Ammon's horn (tissue), 1 donor: ENCODE measurements around the gene ACTN2.
"Not testable (repeated sequence)": the region's sequence is repeated elsewhere in the genome, so short reads cannot be mapped to it uniquely, and the experiment has no call there.

Source experiments
- DNase-seq: peaks from one replicate; pipeline ENCODE4 v3.0.0-alpha.2; 2016; ENCODE audit warnings: low spot score

ACTN2 gene

GRCh38 chr1:236685917-236686814, at the start of gene ACTN2:
Gene ACTN2 (plus strand): TSS chr1:236686499. CDS start chr1:236686674, 175 bp downstream.
- DNase-seq = peak; percentile 40

GRCh38 chr1:236638945-236639344, 47.4 kb upstream of the ACTN2 start:
- DNase-seq = no peak

GRCh38 chr1:236639686-236640085, 46.6 kb upstream of the ACTN2 start:
- no peak for DNase-seq

DNA sequence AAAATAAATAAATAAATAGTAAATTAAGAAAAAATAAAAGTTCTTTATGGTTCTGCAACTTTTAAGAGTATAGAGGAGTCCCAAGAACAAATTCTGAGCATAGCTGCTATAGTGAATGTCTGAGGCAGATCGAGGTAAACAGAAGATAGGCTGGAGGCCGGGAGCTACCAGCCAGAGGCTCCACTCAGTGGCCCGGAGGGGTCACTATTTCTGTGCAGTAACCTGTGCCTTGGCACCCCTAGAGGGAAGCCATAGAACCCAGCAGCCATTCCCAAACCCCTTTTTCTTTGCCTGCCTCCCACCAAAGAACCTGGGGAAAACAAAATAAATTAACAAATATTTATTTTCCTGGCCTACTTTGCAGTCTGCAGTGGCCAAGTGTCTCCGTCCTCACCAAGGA, 43.5 kb upstream of the ACTN2 start:
- no peak for DNase-seq

GRCh38 chr1:236645016-236645680, 41.2 kb upstream of the ACTN2 start:
- no peak for DNase-seq

DNA sequence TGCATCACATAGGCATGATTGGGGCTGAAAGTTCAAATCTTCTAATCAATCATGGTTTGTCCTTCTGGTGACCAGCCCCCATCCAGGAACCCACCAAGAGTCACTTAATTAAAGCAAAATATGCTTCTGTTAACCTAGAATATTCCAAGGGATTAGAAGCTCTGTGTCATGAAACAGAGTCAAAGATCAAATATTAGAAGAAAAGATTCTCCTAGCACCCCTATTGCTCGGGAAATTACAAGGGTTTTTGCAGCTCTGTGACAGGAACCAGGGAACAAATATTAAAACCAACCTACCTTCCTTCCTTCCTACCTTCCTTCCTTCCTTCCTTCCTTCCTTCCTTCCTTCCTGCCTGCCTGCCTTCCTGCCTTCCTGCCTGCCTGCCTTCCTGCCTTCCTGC, 31.8 kb upstream of the ACTN2 start:
- DNase-seq = no peak

- peak; percentile 8 for DNase-seq
Measured at GRCh38 chr1:236654957-236655356, 31.3 kb upstream of the ACTN2 start.

DNA sequence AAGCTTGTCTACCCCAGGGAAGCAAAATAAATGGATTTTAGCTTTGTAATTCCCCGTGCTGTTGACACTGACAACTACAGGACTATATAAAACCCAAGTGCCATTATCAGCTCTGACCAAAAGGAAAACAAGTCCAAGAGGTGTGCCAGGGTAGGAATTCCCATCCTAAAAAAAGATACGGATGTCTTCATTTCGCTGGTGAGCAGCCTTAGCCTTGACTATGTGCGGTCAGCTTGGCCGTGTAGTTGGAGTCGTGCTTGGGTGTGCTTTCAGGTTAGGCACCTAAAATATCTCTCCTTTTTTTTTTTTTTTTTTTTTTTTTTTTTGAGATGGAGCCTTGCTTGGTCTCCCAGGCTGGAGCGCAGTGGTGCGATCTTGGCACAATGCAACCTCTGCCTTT, 28.9 kb upstream of the ACTN2 start:
- no peak for DNase-seq

GRCh38 chr1:236659792-236660587, 26.3 kb upstream of the ACTN2 start:
- no peak for DNase-seq

- no peak for DNase-seq
Measured at GRCh38 chr1:236663934-236664333, 22.4 kb upstream of the ACTN2 start.

- DNase-seq = not testable (repeated sequence)
Measured at GRCh38 chr1:236668909-236669308, 17.4 kb upstream of the ACTN2 start.

- DNase-seq = no peak
Measured at GRCh38 chr1:236670060-236670459, 16.2 kb upstream of the ACTN2 start.

- no peak for DNase-seq
Measured at GRCh38 chr1:236673289-236673919, 12.9 kb upstream of the ACTN2 start.

DNA sequence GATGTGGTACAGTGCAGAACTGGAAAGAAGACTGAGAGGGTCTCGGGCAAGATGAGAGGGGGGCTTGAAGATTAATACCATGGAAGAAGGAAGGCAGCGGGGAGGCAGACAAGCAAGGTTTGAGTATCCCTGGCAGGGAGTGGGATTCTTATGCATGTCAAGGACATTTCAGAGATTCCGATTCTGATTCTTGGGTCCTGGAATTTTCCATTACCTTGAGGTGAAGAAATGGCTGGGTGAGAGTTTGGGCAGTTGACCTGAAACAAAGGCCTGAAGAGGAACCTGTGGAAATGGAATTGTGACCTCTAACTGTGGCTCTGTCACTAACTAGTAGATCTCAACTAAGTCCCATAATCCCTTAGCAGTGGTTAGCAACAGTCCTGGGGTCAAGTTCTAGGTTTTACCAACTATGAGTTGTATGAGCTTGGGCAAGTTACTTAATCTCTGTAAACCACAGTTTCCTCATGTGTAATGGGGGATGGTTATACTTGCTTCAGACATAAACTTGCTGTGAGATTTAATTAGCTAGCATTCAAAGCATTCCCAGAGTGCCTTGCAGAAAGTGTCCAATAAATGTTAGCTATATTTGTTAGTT, 8.6 kb upstream of the ACTN2 start:
- DNase-seq = no peak

DNA sequence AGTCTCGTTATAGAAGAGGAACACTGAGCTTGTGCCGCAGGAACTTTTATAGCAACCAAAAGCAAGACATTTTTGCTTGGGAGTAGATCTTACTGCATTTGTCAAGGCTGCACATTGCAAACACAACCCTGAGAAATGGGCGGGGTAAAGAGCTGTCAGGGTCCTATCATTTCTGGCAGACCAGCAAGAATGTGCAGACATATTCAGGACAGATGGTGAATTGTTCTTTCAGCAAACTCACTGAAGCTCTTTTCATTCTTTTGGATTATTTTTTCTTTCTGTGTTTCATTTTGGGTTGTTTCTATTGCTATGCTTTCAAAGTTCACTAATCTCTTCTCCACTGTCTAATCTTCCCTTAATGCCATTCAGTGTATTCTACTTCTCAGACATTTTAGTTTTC, 5.1 kb upstream of the ACTN2 start:
- no peak for DNase-seq

DNA sequence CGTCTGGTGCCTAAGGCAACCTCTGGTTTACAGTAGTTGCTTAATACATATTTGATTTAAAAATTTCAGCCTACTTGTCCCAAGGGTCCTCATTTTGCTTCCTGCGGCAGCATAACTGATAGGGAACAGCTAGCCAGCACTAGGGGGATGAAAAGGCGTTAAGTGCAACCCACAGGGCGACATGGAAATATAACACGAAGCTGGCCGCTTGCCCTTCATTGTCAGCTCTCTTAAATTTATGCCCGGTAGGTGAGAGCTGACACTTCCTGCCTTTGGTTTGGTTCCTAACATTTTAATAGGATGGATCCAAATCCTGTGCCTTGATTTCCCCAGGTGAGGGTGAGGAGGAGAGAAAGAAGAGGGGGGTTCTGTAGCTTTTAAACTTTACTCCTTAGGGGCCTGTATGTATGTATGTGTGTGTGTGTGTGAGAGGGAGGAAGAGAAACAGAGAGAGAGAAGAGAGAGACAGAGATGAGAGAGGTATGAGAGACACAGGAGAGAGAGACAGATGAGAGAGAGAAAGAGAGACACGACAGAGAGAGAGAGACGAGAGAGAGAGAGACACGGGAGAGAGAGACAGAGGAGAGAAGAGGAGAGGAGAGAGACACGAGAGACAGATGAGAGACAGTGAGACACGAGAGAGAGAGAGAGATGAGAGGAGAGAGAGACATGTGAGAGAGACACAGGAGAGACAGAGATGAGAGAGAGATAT, 938 bp upstream of the ACTN2 start:
- DNase-seq = no peak

GRCh38 chr1:236686815-236687160, 489 bp downstream of the ACTN2 start:
- DNase-seq = no peak

- no peak for DNase-seq
Measured at GRCh38 chr1:236687273-236687672, 974 bp downstream of the ACTN2 start.

DNA sequence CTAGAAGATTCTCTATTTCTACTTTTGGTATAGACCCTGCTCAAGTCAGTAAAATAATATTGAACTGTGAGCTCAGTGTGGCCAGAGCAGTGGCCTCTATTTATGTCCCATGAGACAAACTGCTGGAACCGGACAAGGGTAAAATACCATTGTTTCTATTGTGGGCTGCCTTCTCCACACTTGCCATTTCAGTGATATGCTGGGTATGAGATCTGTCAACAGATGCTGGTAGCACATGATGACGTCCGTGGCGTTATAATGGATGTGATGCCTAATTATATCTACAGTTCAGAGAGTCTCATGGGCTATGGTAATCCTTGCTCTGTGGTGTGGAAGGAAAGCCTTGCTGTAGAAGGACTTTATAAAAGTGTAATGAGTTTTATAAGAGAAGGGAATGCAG, 2.4 kb downstream of the ACTN2 start:
- DNase-seq = no peak

DNA sequence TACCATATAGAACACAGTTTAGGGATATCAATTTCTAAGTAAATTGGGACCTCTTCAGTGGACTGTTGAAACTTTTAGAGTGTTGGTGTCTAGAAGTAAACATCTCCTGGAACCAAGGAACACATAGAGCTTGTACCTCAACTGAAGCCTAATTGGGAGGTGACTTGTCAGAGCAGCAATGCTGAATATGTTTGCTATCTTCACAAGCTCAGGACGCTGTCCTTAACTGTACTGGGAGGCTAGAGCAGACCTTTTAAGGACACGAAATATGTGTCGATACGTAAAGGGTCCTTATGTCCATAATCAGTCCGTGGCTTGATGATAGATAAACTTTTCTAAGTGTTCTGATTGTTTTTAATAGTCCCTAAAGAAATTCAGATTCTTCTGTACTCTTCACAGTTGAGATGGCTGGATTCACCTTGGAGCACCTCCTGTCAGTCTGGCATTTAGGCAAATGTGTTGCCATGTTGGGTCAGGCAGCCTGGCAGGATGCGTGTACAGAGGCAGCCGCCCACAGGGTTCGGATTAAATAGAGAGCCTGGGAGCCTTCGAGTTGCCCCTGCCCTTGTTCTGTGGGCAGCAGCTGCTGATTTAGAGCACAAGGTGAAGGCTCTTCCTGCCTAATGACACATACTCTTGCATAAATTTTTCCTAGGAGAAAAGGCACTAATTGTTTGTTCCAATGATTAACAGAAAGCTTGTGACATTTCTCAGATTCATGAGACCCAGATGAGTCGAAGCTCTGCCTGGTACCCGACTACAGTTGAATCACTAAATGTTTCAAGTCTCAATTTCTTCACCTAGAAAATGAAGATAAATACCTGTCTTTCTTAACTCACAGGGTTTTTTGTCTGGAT, 3.6 kb downstream of the ACTN2 start:
- no peak for DNase-seq
